ENCODE measurements around the gene TAS2R38.

Gene TAS2R38

GRCh38 chr7:141973673-141974072 lies at the start of gene TAS2R38:
TAS2R38 (minus strand) TSS chr7:141973773; CDS start chr7:141973689, 84 bp downstream.
- no peak for DNase-seq (ENCODE audit: low read depth, low spot score)
- H3K4me3 ChIP-seq (ENCODE audit: low read depth, low read length) = no peak within 1 kb of the TSS
- ChIA-PET CTCF (interaction anchor here (3.7 kb wide), 1 partner anchor 215 kb away, joined by 17 read pairs; no protein-coding TSS in a partner anchor), POLR2A (no interaction called here)
- no peak for TF ChIP-seq CTCF (IDR thresholded peaks at IDR 0.05; ENCODE audit: insufficient read depth, low read length, missing control alignments)

GRCh38 chr7:142018154-142018553 lies 44.6 kb upstream of the TAS2R38 start:
- ChIA-PET POLR2A (no interaction called here), CTCF (no interaction called here)
- no peak for TF ChIP-seq CTCF (IDR thresholded peaks at IDR 0.05; ENCODE audit: insufficient read depth, low read length, missing control alignments)
- DNase-seq (ENCODE audit: low read depth, low spot score) = no peak
- no peak overlapping the region for H3K4me3 ChIP-seq (ENCODE audit: low read depth, low read length)

GRCh38 chr7:142017451-142017850 lies 43.9 kb upstream of the TAS2R38 start:
- no peak overlapping the region for H3K4me3 ChIP-seq (ENCODE audit: low read depth, low read length)
- no peak for TF ChIP-seq CTCF (IDR thresholded peaks at IDR 0.05; ENCODE audit: insufficient read depth, low read length, missing control alignments)
- DNase-seq (ENCODE audit: low read depth, low spot score) = no peak
- ChIA-PET POLR2A (no interaction called here), CTCF (no interaction called here)

- no peak overlapping the region for H3K4me3 ChIP-seq (ENCODE audit: low read depth, low read length)
- ChIA-PET POLR2A (no interaction called here), CTCF (no interaction called here)
- TF ChIP-seq CTCF (IDR thresholded peaks at IDR 0.05; ENCODE audit: insufficient read depth, low read length, missing control alignments) = no peak
- DNase-seq (ENCODE audit: low read depth, low spot score) = no peak
Measured at GRCh38 chr7:142012825-142013511, 39.4 kb upstream of the TAS2R38 start.

- POLR2A ChIA-PET = no interaction called here
- H3K4me3 ChIP-seq (ENCODE audit: low read depth, low read length) = no peak overlapping the region
- no peak for TF ChIP-seq CTCF (IDR thresholded peaks at IDR 0.05; ENCODE audit: insufficient read depth, low read length, missing control alignments)
- CTCF ChIA-PET = no interaction called here
- no peak for DNase-seq (ENCODE audit: low read depth, low spot score)
Measured at GRCh38 chr7:142010952-142011548, 37.5 kb upstream of the TAS2R38 start.

- ChIA-PET CTCF (no interaction called here), POLR2A (no interaction called here)
- TF ChIP-seq CTCF (IDR thresholded peaks at IDR 0.05; ENCODE audit: insufficient read depth, low read length, missing control alignments) = no peak
- H3K4me3 ChIP-seq (ENCODE audit: low read depth, low read length) = no peak overlapping the region
- DNase-seq (ENCODE audit: low read depth, low spot score) = no peak
Measured at GRCh38 chr7:142009187-142009586, 35.6 kb upstream of the TAS2R38 start.

Data from AG04449 (cell line).